Neural cell (in vitro differentiated cells): Measurements from ENCODE around the gene TEX22. TPM values are rescaled to one million over a fixed set of nuclear protein-coding genes. Genes with fewer than 3 reads are reported as not detected.

ENCODE experiments used
- H2AFZ ChIP-seq: fragments of 200-600, 300-800 bp; sonication (generic), shearing (Covaris generic); 2 replicates; pipeline ENCODE4 v1.6.0; 2014; ENCODE audit warnings: low read depth, mild to moderate bottlenecking, antibody characterized with exemption, low read length, moderate library complexity
- H3F3A ChIP-seq: fragments of 200-600 bp; shearing (Covaris generic); 2 replicates; pipeline ENCODE4 v1.6.1; 2016; ENCODE audit warnings: mild to moderate bottlenecking, moderate library complexity, mixed read lengths, antibody characterized with exemption, low read length; ENCODE audit not compliant: insufficient read depth, poor library complexity, severe bottlenecking
- H3K27ac ChIP-seq: fragments of 200-600, 300-800 bp; sonication (generic), shearing (Covaris generic); 2 replicates; pipeline ENCODE4 v1.5.1; 2014; ENCODE audit warnings: mild to moderate bottlenecking, low read length, moderate library complexity
- H3K27me3 ChIP-seq: fragments of 300-800, 200-600 bp; sonication (generic), shearing (Covaris generic); 2 replicates; pipeline ENCODE4 v1.6.0; 2014; ENCODE audit warnings: mild to moderate bottlenecking, low read depth, low read length, moderate library complexity; ENCODE audit not compliant: insufficient read depth
- H3K36me3 ChIP-seq: fragments of 300-800, 200-600 bp; sonication (generic), shearing (Covaris generic); 2 replicates; pipeline ENCODE4 v1.5.1; 2014; ENCODE audit warnings: mild to moderate bottlenecking, antibody characterized with exemption, low read length, moderate library complexity; ENCODE audit not compliant: insufficient read depth
- H3K4me2 ChIP-seq: fragments of 300-800, 200-600 bp; sonication (generic), shearing (Covaris generic); 2 replicates; pipeline ENCODE4 v1.6.0; 2014; ENCODE audit warnings: mild to moderate bottlenecking, low read length
- H3K4me3 ChIP-seq: fragments of 300-800, 200-600 bp; sonication (generic), shearing (Covaris generic); 2 replicates; pipeline ENCODE4 v1.5.1; 2014; ENCODE audit warnings: mild to moderate bottlenecking, low read length, moderate library complexity
- H3K79me2 ChIP-seq: fragments of 200-600 bp; shearing (Covaris generic); replicated peaks from 2 replicates; pipeline ENCODE4 v1.6.0; 2014; ENCODE audit warnings: mild to moderate bottlenecking, low read length, moderate library complexity; ENCODE audit not compliant: insufficient read depth
- H3K9ac ChIP-seq: fragments of 300-800, 200-600 bp; sonication (generic), shearing (Covaris generic); 2 replicates; pipeline ENCODE4 v1.6.1; 2016; ENCODE audit warnings: mild to moderate bottlenecking, low read length, mixed read lengths
- H3K9me2 ChIP-seq: fragments of 200-600 bp; shearing (Covaris generic); 2 replicates; pipeline ENCODE4 v1.6.1; 2016; ENCODE audit warnings: mild to moderate bottlenecking, low read length, mixed read lengths; ENCODE audit not compliant: insufficient read depth
- H3K9me3 ChIP-seq: fragments of 200-600, 300-800 bp; sonication (generic), shearing (Covaris generic); 2 replicates; pipeline ENCODE4 v1.6.1; 2016; ENCODE audit warnings: mild to moderate bottlenecking, mixed run types, low read length, moderate library complexity, mixed read lengths
- H4K20me1 ChIP-seq: fragments of 200-600 bp; shearing (Covaris generic); 2 replicates; pipeline ENCODE4 v1.6.1; 2016; ENCODE audit warnings: mild to moderate bottlenecking, mixed run types; ENCODE audit not compliant: insufficient read depth
- EP300 ChIP-seq: fragments of 450-650 bp; conservative IDR thresholded peaks from 2 replicates; pipeline ENCODE4 v1.6.1; 2014; ENCODE audit warnings: antibody characterized with exemption, mild to moderate bottlenecking, moderate library complexity; ENCODE audit not compliant: poor library complexity, severe bottlenecking
- EZH2 ChIP-seq: fragments of 200-600, 300-800 bp; shearing (Covaris generic), sonication (generic); IDR thresholded peaks from 2 replicates; pipeline ENCODE4 v1.6.1; 2014; ENCODE audit warnings: antibody characterized with exemption, low read length, borderline replicate concordance, mild to moderate bottlenecking; ENCODE audit not compliant: insufficient read depth, poor library complexity, severe bottlenecking
- MXI1 ChIP-seq: fragments of 450-650 bp; conservative IDR thresholded peaks from 2 replicates; pipeline ENCODE4 v1.6.1; 2014; ENCODE audit warnings: antibody characterized with exemption, mild to moderate bottlenecking; ENCODE audit not compliant: poor library complexity, severe bottlenecking
- POLR2AphosphoS5 ChIP-seq: IDR thresholded peaks from 2 replicates; pipeline ENCODE4 v1.6.1; 2012
- RAD21 ChIP-seq: fragments of 450-650 bp; conservative IDR thresholded peaks from 2 replicates; pipeline ENCODE4 v1.6.1; 2014; ENCODE audit warnings: antibody characterized with exemption, mild to moderate bottlenecking, moderate library complexity
- SMC3 ChIP-seq: fragments of 450-650 bp; conservative IDR thresholded peaks from 2 replicates; pipeline ENCODE4 v1.6.1; 2014; ENCODE audit warnings: antibody characterized with exemption, mild to moderate bottlenecking, moderate library complexity; ENCODE audit not compliant: poor library complexity
- TAF1 ChIP-seq: IDR thresholded peaks from 2 replicates; pipeline ENCODE4 v1.6.1; 2012; ENCODE audit warnings: low read depth
- polyA plus RNA-seq: library from polyadenylated mRNA; depleted of rRNA; stranded (reverse); fragments of >200 nt; gene quantifications from 2 replicates; pipeline ENCODE4 v1.2.3, GENCODE V29; 2014
- TF ChIP-seq, protein P1 (sequence below): IDR thresholded peaks from 2 replicates; pipeline ENCODE4 v1.6.1; 2012; ENCODE audit warnings: borderline replicate concordance
- TF ChIP-seq, protein P2 (sequence below): fragments of 450-650 bp; IDR thresholded peaks from 2 replicates; pipeline ENCODE4 v1.5.1; 2014; ENCODE audit warnings: antibody characterized with exemption, mild to moderate bottlenecking, moderate library complexity; ENCODE audit not compliant: poor library complexity, severe bottlenecking

TEX22 gene
- polyA plus RNA-seq, 1 donor from 2014 or later = 0.22 TPM

DNA sequence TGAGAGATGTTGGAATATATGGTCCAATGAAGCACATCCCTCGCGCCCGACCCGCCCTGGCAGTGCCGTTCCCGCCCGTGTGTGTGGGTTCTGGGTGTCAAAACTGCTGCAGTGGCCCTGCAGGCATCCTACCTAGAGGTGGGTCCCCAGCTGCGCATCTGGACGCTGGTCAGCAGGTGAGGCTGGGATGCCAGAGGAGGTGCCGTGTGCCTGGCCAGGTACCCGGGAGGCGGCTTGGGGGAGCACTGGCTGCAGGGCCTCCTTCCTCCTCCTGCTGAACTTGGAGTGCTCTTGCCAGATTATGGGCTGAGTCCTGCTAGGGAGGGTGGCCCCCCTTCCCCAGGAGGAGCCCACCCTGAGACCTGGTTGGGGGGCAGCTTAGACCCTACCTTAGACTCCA lies 26.5 kb downstream of the TEX22 start:
- no peak overlapping the region for H3K4me3 ChIP-seq
- no peak overlapping the region for H2AFZ ChIP-seq
- H3K27me3 ChIP-seq = no peaks in the 10 kb centered on the region
- H3F3A ChIP-seq = no peaks in the 10 kb centered on the region
- no peaks in the 10 kb centered on the region for H3K36me3 ChIP-seq
- TF ChIP-seq TAF1 (no peak), EP300 (no peak), RAD21 (no peak), MXI1 (no peak), SMC3 (no peak), POLR2AphosphoS5 (no peak), EZH2 (no peak)
- TF ChIP-seq, protein P1, sequence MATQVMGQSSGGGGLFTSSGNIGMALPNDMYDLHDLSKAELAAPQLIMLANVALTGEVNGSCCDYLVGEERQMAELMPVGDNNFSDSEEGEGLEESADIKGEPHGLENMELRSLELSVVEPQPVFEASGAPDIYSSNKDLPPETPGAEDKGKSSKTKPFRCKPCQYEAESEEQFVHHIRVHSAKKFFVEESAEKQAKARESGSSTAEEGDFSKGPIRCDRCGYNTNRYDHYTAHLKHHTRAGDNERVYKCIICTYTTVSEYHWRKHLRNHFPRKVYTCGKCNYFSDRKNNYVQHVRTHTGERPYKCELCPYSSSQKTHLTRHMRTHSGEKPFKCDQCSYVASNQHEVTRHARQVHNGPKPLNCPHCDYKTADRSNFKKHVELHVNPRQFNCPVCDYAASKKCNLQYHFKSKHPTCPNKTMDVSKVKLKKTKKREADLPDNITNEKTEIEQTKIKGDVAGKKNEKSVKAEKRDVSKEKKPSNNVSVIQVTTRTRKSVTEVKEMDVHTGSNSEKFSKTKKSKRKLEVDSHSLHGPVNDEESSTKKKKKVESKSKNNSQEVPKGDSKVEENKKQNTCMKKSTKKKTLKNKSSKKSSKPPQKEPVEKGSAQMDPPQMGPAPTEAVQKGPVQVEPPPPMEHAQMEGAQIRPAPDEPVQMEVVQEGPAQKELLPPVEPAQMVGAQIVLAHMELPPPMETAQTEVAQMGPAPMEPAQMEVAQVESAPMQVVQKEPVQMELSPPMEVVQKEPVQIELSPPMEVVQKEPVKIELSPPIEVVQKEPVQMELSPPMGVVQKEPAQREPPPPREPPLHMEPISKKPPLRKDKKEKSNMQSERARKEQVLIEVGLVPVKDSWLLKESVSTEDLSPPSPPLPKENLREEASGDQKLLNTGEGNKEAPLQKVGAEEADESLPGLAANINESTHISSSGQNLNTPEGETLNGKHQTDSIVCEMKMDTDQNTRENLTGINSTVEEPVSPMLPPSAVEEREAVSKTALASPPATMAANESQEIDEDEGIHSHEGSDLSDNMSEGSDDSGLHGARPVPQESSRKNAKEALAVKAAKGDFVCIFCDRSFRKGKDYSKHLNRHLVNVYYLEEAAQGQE = no peak
- TF ChIP-seq, protein P2, sequence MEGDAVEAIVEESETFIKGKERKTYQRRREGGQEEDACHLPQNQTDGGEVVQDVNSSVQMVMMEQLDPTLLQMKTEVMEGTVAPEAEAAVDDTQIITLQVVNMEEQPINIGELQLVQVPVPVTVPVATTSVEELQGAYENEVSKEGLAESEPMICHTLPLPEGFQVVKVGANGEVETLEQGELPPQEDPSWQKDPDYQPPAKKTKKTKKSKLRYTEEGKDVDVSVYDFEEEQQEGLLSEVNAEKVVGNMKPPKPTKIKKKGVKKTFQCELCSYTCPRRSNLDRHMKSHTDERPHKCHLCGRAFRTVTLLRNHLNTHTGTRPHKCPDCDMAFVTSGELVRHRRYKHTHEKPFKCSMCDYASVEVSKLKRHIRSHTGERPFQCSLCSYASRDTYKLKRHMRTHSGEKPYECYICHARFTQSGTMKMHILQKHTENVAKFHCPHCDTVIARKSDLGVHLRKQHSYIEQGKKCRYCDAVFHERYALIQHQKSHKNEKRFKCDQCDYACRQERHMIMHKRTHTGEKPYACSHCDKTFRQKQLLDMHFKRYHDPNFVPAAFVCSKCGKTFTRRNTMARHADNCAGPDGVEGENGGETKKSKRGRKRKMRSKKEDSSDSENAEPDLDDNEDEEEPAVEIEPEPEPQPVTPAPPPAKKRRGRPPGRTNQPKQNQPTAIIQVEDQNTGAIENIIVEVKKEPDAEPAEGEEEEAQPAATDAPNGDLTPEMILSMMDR = no peak
- H3K9me3 ChIP-seq = no peaks in the 10 kb centered on the region
- H3K9me2 ChIP-seq = no peaks in the 10 kb centered on the region
- H3K79me2 ChIP-seq = peaks cover 38% of the 10 kb centered on the region
- no peak overlapping the region for H3K27ac ChIP-seq
- H3K9ac ChIP-seq = no peak overlapping the region
- no peaks in the 10 kb centered on the region for H4K20me1 ChIP-seq
- H3K4me2 ChIP-seq = no peak overlapping the region

- Histone ChIP-seq H3K36me3 (no peaks in the 10 kb centered on the region), H3F3A (no peaks in the 10 kb centered on the region)
Observed at GRCh38 chr14:105425823-105426247, 27.5 kb downstream of the TEX22 start.

More at GRCh38 chr14:105425823-105426247, 27.5 kb downstream of the TEX22 start:
- no peaks in the 10 kb centered on the region for H3K9me3 ChIP-seq
- H3K79me2 ChIP-seq = peaks cover 39% of the 10 kb centered on the region
- no peaks in the 10 kb centered on the region for H4K20me1 ChIP-seq
- no peak overlapping the region for H3K27ac ChIP-seq
- no peak overlapping the region for H3K9ac ChIP-seq
- H3K9me2 ChIP-seq = no peaks in the 10 kb centered on the region
- H2AFZ ChIP-seq = no peak overlapping the region
- TF ChIP-seq MXI1 = no peak
- TF ChIP-seq TAF1 = no peak
- TF ChIP-seq, protein P2 = no peak
- TF ChIP-seq EZH2 = no peak
- no peaks in the 10 kb centered on the region for H3K27me3 ChIP-seq
- no peak overlapping the region for H3K4me2 ChIP-seq
- no peak overlapping the region for H3K4me3 ChIP-seq
